Cardiac muscle cell (in vitro differentiated cells and primary cell): Measurements from ENCODE around the gene CENPQ. TPM values are rescaled to one million over a fixed set of nuclear protein-coding genes. Genes with fewer than 3 reads are reported as not detected.

Experiments used
- DNase-seq, 2 donors: peaks; one replicate each; pipeline versions ENCODE4 v3.0.0 to v3.0.0-alpha.2; 2010 to 2017; ENCODE audit warnings: low read depth in 1 of 2, low spot score in 1 of 2
- H3K27ac ChIP-seq: fragments of 200-600 bp; sonication (generic); 2 replicates; pipeline ENCODE4 v1.5.1; 2016
- H3K27me3 ChIP-seq: fragments of 200-600 bp; sonication (generic); 2 replicates; pipeline ENCODE4 v1.6.0; 2016; ENCODE audit warnings: control low read depth
- H3K36me3 ChIP-seq: fragments of 200-600 bp; sonication (generic); 2 replicates; pipeline ENCODE4 v1.5.1; 2016; ENCODE audit warnings: control low read depth
- H3K4me1 ChIP-seq: fragments of 200-600 bp; sonication (generic); 2 replicates; pipeline ENCODE4 v1.8.1; 2017; ENCODE audit warnings: low read depth, mild to moderate bottlenecking, mixed run types
- H3K4me3 ChIP-seq: fragments of 200-600 bp; sonication (generic); 2 replicates; pipeline ENCODE4 v1.5.1; 2016; ENCODE audit warnings: mild to moderate bottlenecking
- H3K9me3 ChIP-seq: fragments of 200-600 bp; sonication (generic); 2 replicates; pipeline ENCODE4 v1.5.1; 2017; ENCODE audit warnings: low read depth, mild to moderate bottlenecking, control low read depth
- CTCF ChIP-seq: IDR thresholded peaks from 2 replicates; pipeline ENCODE4 v1.5.1; 2012; ENCODE audit warnings: low read depth, mild to moderate bottlenecking, low read length
- polyA plus RNA-seq: library from polyadenylated mRNA; unstranded; fragments of >200 nt; fragmentation: Nextera tagmentation; extraction: Ambion mirVana; gene quantifications from 2 replicates; pipeline ENCODE4 v1.2.1, GENCODE V29; 2016
- total RNA-seq: library from RNA; depleted of rRNA; stranded (reverse); fragments of >200 nt; gene quantifications from 2 replicates; pipeline ENCODE4 v1.2.3, GENCODE V29; 2016

CENPQ gene
- total and polyA plus RNA-seq, 2 experiments from 2014 or later, result 4.0 to 4.8 TPM

GRCh38 chr6:49506569-49507111 is 43.5 kb downstream of the CENPQ start:
- Histone ChIP-seq H3K27ac (no peak overlapping the region), H3K4me1 (no peaks in the 10 kb centered on the region), H3K4me3 (no peak overlapping the region), H3K36me3 (no peaks in the 10 kb centered on the region), H3K27me3 (no peaks in the 10 kb centered on the region), H3K9me3 (no peaks in the 10 kb centered on the region)
- no peak for DNase-seq
- no peak for TF ChIP-seq CTCF

GRCh38 chr6:49509342-49509741 is 46.2 kb downstream of the CENPQ start:
- DNase-seq, result no peak
- Histone ChIP-seq H3K27me3 (no peaks in the 10 kb centered on the region), H3K27ac (no peak overlapping the region), H3K4me3 (no peak overlapping the region), H3K4me1 (no peaks in the 10 kb centered on the region), H3K36me3 (no peaks in the 10 kb centered on the region), H3K9me3 (no peaks in the 10 kb centered on the region)
- TF ChIP-seq CTCF, result no peak

- no peaks in the 10 kb centered on the region for H3K9me3 ChIP-seq
- no peak for TF ChIP-seq CTCF
- no peaks in the 10 kb centered on the region for H3K27me3 ChIP-seq
- no peak overlapping the region for H3K4me3 ChIP-seq
- H3K4me1 ChIP-seq, result no peaks in the 10 kb centered on the region
- no peak for DNase-seq
- H3K27ac ChIP-seq, result no peak overlapping the region
- no peaks in the 10 kb centered on the region for H3K36me3 ChIP-seq
Observed at GRCh38 chr6:49513153-49513989, 50.2 kb downstream of the CENPQ start.

DNA sequence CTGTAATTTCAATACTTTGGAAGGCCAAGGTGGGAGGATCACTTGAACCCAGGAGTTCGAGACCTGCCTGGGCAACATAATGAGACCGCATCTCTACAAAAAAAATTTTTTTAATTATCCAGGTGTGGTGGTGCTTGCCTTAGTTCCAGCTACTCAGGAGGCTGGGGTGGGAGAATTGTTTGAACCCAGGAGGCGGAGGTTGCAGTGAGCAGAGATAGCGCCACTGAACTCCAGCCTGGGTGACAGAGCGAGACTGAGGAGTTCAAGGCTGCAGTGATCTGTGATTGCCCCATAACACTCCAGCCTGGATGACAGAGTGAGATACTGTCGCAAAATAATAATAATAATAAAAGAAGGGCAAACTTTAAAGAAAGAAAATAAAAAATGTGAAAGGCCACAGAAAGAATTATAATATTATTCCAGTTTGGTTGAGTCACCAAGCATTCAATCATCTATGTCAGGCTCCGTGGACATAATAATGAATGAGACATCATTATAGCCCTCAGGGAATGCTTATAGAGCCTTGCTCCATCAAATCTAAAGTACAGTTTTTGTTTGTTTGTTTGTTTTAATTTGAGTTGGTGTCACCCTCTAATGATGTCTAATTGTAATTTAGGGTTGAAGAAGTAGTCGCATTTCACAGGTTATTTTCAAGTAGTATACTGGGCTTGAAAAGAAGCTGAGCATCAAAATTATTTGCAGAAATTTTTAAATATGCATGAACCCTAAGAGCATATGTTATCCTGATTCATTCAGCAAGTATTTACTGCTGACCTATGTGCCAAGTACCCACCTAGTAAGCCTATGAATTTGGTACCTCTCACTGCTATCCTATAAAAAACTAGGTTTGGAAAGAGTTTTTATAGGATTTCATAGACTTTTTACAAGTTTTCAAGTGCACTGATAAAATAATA is 51.7 kb downstream of the CENPQ start:
- DNase-seq, result no peak
- no peak overlapping the region for H3K27ac ChIP-seq
- no peaks in the 10 kb centered on the region for H3K4me1 ChIP-seq
- H3K9me3 ChIP-seq, result no peaks in the 10 kb centered on the region
- no peaks in the 10 kb centered on the region for H3K27me3 ChIP-seq
- no peak overlapping the region for H3K4me3 ChIP-seq
- no peaks in the 10 kb centered on the region for H3K36me3 ChIP-seq
- TF ChIP-seq CTCF, result no peak

GRCh38 chr6:49515485-49516146 is 52.4 kb downstream of the CENPQ start:
- H3K27me3 ChIP-seq, result no peaks in the 10 kb centered on the region
- H3K36me3 ChIP-seq, result no peaks in the 10 kb centered on the region
- H3K4me1 ChIP-seq, result no peaks in the 10 kb centered on the region
- no peak for DNase-seq
- H3K4me3 ChIP-seq, result no peak overlapping the region
- no peak for TF ChIP-seq CTCF
- H3K27ac ChIP-seq, result no peak overlapping the region
- no peaks in the 10 kb centered on the region for H3K9me3 ChIP-seq
